Medulla oblongata (tissue), 1 donor: Measurements from ENCODE around the gene TSHZ2.

Experiments
- DNase-seq: peaks from one replicate; pipeline ENCODE4 v3.0.0-alpha.2; 2015; ENCODE audit errors: extremely low spot score

TSHZ2 gene

DNA sequence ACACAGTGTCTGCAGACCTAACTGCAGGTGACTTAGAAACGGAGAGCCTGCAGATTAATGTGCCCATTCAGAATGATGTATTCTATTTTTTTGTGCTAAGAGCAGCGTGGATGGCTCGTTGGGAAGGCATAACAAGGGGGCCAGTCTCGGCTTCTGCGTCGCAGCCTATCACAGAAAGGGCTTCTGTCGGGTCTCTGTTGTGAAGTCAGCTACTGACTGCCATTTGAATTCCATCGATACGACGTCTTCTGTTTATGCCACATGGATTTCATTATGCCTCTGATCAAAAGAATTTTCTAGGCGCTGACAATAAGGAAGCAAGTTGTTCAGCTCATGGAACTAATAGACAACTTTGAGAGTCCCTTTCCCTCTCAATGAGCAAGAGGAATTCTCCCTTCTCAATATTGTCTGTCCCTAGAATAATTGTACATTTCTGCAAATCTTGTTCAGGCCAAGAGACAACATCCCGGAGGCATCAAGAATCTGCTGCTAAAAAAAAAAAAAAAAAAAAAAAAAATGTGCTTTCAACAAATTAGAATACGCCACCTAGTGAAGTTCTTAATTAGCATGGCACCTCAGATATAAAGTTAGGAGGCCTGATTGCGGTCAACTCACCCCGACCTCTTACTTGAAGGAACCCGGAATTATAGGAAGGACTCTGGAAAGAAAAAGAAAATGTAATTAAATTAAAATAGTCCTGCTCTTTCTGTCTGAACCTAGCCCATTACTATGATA is 223.9 kb downstream of the TSHZ2 start:
- no peak for DNase-seq

DNA sequence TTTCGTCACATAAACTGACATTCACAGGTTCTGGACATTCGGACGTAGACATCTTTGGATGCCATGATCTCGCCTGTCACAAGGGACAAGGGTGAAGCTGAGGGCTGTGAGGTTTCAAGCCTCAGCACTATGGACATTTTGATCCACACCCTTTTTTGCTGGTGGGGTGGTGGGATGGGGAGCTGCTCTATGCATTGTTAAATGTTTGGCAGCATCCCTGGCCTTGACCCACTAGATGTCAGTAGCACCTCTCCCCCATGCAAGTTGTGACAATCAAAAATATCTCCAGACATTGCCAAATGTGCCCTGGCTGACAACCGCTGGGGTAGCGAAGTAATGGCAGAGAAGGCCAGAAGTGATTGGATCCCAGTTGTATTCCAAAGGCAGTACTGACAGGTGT is 229.4 kb downstream of the TSHZ2 start:
- no peak for DNase-seq

DNA sequence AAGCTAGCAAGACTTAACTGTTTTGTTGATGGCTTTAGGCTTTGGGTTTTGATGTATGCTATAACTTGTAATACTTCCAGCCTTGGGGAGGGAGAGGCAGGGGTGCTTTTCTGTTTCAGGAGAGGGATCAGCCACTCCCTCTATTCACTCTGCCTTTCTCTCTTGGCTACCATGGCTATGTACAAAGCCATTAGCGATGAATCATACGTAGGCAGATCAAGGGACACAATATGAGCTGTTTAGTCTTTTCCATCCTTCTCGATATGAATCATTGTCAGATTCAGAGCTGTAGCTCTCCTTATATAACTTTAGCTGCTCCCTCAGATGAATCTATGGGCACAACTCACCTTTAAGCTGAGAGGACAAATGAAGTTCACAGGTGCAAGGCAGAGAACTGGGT is 230.6 kb downstream of the TSHZ2 start:
- DNase-seq, result no peak

DNA sequence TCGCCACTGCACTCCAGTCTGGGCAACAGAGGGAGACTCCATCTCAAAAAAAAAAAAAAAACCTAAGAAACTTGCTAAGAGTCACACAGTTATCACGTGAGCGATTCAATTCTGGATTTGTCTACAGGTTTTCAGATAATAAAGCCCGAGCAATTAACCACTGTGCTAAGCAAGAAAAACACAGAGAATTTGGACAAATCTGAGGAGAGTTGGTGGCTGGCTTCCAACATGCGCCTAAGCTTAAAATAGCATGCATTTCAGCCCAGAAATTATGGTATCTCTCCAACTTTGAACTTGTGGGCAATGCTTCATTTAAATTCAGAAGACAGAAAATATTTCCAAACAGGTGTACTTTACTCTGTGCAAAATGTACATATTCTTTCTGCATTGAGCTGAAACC is 232.9 kb downstream of the TSHZ2 start:
- DNase-seq, result no peak

DNA sequence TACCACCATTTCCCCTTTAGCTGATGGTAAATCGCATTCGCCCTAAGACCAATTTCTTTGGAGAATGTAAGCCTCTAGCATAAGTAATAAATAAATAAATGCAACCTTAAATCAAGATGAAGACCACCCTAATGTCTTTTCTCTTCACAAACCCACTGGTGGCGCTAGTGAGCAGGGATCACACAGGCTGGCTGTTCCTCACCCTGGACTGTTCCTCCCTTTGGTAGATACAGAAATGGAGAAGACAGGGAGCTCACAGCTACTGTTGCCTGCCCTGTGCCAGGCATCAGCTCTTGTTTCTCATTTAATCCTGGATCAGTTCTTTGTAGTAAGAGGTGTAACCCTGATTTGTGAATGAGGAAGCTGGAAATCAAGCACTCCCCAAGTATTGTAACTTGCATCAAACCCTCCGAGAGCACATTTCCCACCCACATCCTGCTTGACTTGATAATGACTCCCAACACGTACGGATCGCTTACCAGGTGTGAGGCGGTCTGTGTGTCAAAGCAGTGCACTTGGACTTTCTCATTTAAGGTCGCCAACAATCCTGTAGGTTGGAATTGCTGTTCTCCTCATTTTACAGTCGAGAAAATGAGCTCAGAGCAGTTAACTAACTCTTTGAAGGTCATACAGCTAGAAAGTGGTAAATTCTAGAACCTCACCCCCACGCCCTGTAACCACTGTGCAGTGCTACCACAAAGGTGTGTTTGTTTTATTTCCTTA is 236.1 kb downstream of the TSHZ2 start:
- DNase-seq, result no peak

DNA sequence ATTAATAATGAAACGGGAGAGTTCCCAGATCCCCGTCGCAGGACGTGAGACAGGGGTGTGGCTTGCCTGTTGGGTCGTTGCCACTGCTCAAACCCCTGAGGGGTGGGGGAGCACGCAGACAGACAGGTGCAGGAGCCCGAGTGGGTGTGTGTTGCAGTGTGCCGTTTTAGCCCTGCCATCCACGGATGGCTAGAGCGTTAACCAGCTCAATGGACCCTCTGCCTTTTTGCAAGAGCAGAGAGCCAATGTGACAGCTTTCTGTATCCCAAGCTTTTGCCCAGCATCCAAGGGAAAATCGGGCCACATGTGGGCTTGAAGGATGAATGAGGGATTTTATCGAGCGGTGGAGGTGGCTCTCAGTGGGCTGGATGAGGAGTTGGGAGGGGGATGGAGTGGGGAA is 237.9 kb downstream of the TSHZ2 start:
- DNase-seq, result no peak

DNA sequence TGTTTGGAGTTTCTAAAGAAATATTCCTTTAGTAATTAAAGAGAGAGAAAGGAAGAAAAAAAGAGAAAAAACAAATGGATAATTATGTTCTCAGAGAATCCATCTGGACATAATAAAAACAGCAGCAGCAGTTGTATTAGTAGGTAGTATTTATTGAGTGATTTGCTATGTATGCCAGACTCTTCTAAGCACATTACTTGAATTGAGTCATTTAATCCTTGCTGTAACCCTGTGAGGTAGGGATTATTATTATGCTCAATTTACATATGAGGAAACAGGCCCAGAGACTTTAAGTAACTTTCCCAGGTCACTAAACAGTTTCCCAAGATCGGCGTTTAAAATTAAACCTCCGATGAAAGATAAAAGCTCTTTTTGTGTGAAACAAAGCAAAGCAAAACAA is 238.8 kb downstream of the TSHZ2 start:
- no peak for DNase-seq

DNA sequence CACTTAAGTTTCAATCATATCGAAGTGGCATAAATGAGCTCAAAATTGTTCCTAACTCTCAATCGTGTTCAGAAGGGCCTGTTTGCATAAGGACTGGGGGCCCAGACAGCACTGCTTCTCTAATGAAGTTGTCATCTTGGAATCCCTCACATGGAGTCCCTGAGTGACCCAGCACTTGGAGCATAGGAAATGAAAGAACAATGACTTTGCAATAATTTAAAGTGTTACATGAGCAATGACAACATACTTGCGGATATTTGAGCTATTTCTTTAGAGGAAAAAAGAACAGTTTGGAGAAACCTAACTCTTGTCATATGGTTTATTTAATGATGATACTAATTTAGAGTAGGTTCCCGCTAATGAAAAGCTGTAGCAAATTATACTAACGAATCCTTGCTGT is 239.9 kb downstream of the TSHZ2 start:
- no peak for DNase-seq

DNA sequence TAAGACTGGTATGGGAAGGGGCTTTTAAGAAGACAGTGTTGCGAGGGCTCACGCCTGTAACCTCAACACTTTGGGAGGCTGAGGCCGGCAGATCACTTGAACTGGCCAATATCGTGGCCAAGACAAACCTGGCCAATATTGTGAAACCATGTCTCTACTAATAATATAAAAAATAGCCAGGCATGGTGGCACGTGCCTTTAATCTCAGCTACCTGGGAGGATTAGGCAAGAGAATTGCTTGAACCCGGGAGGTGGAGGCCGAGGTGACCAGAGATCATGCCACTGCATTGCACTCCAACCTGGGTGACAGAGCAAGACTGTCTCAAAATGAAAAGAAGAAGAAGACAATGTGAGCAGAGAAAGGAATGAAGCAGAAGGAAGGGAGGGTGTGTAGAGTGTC is 242.2 kb downstream of the TSHZ2 start:
- no peak for DNase-seq

DNA sequence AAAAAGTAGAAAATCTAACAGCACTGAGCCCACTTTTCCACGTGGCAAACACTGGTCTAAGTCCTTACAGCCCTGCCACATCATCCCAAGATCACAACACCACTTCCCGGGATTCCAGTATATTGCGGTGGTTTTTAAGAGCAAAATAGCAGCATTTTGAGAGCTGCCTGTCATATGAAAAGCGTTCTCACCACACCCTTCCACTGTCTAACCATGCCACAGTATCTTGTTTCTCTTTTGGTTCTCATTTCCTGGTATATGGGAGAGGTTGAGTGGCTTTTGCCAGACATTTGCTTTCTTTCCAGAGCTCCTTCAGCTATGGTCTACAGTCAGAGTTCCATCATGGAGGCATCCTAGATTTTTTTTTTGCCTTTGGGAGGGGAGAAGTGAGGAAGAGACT is 243.0 kb downstream of the TSHZ2 start:
- DNase-seq, result no peak

DNA sequence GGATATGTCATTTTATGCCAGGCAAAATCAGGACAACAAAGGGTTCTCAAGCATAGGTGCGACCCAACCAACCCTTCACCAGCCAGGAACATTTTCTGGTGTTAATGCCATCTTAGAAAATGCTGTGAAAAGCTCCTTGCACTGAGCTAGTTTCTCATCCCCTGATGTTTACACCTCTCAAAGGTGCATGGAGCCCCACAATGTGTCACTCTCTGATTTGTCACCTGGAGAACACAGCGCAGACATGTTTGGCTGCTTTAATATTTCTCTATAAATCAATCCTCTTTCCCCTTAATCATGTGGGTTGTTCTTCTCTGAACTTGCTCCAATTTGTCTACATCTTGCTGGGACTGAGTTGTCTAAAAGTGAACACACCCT is 244.3 kb downstream of the TSHZ2 start:
- DNase-seq, result no peak

DNA sequence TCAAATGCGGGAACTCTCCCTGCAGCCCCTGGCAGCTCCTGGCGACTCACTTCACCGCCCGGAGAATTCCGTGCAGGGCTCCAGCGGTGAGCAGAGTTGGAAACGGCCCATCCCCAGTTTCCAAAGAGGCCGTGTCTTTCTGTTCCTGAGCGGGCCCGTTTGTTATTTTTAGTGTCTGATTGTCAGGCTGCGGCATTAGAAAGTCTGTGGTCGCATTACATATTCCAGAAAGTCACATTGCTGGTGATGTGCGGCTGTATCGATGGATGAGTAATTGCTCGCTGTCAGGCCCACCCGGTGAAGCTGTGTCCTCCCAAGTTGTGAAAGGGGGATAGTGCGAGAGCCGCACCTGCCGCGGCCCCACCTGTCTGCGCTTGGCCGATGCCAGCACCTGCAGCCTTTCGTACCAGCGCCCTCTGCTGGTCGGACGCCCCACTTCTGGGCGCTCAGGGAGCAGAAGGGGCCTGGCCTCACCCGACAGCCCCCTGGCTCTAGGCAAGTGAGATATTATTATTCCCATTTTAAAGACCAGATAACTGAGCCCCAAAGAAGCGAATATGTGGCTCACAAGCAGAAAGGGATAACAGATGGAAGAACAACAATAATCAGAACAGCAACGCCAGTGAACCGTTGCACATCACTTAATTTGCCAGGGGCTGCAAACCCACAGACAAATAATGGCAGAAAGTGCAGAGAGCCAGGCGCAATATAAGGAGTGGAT is 244.9 kb downstream of the TSHZ2 start:
- peak; percentile 52 for DNase-seq

DNA sequence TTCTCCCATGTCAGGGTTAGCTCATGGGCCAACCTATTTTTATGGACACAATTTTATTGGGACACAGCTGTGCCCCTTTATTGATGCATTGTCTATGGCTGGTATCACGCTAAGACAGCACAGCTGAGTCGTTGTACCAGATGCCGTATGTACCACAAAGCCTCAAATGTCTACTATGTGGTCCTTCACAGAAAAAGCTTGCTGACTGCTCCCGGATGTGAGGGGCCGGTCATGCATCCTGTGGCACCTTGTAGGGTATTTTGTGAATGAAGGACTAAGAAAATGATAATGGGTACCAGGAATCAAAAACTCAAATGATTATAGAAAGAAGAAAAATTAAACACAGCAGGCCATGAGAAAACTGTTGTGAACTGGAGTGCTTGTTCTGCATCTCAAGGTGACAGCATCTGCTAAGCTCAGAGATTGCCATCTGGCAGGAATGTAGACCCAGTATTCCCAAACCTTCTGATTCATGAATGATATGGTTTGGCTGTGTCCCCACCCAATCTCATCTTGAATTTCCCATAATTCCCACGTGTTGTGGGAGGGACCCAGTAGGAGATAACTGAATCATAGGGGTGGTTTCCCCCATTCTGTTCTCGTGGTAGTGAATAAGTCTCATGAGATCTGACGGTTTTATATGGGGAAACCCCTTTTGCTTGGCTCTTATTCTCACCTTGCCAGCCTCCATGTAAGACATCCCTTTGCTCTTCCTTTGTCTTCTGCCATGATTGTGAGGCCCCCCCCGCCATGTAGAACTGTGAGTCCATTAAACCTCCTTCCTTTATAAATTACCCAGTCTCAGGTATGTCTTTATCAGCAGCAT is 248.5 kb downstream of the TSHZ2 start:
- DNase-seq, result no peak

DNA sequence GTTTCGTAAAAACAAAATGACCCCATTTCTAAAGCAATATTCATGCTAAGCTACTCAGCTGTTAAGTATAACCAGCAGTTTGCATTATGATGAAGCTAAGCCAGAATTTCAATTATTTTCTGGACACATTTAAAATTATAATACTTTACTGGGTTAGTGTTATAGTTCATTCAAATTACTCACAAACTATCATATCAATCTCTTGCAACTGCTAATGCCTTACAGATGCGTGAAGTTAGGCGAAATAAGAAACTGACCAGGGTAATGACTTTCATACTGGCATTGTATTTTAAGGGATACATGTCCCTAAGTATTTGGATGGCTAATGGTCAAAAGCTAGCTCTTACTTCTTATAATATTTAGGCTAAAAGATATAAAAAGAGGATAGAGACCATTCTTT is 249.6 kb downstream of the TSHZ2 start:
- no peak for DNase-seq

DNA sequence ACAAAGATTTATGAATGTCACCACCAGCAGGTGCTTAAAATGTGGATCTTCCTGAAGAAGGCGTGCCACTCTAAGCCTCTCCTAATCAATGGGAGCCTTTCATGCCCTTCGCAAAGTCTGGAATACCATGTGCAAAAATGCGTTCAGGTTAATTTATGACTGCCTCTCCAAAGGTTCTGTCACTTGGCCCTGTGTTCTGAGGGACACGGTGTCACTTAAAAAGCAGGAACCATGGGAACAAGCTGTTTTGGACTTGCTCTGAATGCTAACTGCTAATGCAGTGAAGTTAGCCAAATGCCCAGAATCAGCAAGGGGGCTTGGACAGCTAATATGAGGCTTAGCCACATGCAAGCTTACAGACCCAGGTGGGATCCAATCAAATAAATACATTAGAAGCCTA is 250.3 kb downstream of the TSHZ2 start:
- no peak for DNase-seq

DNA sequence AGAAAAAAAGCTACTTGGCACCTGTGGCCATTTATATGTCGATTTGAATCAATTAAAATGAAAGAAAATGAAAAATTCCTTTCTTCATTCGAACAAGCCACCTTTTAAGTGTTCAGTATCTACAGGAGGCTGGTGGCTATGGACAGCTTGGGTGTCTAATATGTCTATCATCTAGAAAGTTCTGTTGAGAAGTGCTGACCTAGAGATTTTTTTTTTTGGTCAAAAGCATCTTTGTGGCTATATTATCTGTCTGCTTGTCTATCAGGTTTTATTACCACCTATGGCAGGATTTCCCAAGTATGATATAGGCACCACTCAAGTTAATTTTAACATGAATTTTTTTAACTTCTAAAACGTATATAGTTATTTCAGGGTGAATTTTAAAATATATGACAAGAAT is 250.8 kb downstream of the TSHZ2 start:
- DNase-seq, result no peak

DNA sequence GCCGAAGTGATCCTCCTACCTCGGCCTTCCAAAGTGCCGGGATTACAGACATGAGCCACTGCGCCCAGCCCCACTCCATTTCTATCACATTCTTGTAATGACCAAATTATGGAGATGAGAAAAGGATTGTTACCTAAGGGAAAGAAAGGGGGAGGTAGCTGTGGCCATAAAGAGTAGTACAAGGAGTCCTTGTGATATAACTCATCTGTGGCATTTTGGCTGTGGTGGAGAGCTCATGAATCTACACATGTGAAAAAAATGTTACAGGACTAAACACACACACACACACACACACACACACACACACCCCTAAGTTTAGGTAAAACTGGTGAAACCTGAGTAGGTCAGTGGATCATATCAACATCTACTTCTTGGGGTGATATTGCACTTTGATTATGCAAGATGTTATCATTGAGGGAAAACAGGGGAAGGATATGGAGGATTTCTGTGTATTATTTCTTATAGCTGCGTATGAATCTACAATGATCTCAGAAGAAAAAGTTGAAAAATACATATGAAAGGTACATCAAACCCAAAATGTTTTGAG is 251.5 kb downstream of the TSHZ2 start:
- no peak for DNase-seq

DNA sequence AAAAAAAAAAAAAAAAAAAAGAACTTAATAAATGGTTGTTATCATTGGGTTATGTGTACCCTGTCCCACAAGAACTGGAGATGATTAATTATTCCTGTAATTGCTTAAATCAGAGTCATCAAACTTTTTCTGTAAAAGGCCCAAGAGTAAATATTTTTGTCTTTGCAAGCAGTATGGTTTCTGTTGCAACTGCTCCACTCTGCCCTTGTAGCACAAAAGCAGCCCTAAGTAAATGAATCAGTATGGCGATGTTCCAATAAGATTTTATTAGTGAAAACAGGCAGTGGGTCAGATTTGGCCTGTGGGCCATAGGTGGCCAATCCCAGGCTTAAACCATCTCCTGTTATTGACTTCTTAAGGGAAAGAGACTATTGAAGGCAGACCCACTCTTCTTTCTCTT is 252.7 kb downstream of the TSHZ2 start:
- DNase-seq, result no peak

DNA sequence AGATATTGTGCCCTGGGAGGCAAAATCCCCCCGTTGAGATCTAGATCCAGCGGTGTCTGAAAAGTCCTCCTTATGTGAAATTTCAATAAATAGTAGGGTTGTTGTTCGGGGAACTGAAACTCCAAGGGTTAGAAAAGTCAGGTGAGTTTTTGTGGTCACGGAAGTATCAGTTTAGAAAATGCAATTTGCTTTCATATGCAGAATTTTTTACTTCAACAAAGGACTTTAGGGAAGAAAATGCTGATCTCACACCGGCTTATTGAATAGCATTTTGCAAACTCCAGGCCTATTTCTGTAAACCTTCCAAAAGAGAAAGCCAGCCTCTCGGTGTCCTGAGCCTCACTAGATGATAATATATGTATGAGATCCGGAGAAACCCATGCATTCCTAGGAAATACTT is 254.7 kb downstream of the TSHZ2 start:
- DNase-seq, result no peak

DNA sequence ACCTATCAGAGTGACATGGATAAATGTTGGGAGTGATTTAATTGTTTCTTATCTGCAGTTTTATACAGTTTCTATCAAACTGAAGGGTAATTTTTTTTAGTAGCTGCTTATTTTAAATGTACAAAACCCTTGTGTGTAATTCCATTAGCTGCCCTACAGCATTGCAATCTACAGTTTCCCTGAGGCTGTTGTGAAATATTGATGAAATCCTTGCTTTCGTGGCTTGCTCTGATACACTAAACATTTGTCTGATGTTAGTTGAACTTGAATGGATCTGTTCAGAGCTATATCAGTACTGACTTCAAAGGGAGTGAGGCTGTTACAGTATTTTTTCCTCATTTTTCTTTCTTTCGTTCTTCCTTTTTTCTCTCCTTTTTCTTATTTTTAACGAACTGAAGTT is 255.4 kb downstream of the TSHZ2 start:
- DNase-seq, result no peak

DNA sequence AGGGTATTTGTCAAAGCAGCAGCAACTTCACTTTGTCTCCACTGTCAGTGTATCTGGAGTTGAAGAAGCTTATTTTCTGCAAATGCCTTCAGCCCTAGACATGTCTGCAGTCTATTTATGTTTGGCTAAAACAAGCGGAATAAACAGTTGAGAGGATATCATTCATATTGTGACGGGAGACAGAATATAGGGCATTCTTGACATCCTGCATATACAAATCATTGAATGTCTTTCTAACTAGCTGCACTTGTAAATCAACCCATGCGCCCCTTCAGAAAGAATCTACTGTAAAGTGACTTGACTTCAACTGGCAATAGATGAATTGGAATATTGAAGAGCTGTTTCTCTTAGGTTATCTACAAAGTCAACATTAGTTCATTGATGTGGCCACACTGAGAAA is 258.9 kb downstream of the TSHZ2 start:
- no peak for DNase-seq

DNA sequence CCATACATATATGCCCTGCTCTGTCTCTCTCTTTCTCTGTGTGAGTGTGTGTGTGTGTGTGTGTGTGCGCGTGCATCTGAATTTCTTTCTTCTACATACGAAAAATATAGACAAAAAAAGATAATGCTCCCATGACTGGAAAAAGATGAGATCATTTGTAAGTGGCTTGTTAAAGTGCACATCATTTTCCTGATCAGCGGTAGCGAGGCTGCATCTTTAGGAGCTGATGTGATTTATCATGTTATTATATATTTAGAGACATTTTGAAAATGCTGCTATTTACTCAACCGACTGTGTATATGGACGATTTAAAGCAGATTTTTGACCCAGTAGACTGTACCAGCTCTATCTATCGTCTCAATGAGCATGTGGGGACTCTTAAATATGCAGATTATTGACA is 265.3 kb downstream of the TSHZ2 start:
- no peak for DNase-seq
